ENCODE data around the gene ARFGAP1. TPM values are rescaled to one million over a fixed set of nuclear protein-coding genes. Genes with fewer than 3 reads are reported as not detected.

Gene ARFGAP1
- total RNA-seq, 1 donor from 2014 or later: 128 TPM

GRCh38 chr20:63226042-63226943 lies 46.3 kb upstream of the ARFGAP1 start:
- no peak for TF ChIP-seq CTCF (conservative IDR thresholded peaks at IDR 0.05)
- Mint-ChIP-seq H3K27me3 (ENCODE audit: low read depth) (peaks cover 3% of the 10 kb centered on the region), H3K36me3 (ENCODE audit: low read depth) (no peaks in the 10 kb centered on the region), H3K4me1 (peaks cover 36% of the 10 kb centered on the region), H3K4me3 (no peak overlapping the region), H3K27ac (ENCODE audit: unreplicated experiment) (no peak overlapping the region), H3K9me3 (no peaks in the 10 kb centered on the region)
- no peak for DNase-seq (ENCODE audit: low read depth, low spot score)

DNA sequence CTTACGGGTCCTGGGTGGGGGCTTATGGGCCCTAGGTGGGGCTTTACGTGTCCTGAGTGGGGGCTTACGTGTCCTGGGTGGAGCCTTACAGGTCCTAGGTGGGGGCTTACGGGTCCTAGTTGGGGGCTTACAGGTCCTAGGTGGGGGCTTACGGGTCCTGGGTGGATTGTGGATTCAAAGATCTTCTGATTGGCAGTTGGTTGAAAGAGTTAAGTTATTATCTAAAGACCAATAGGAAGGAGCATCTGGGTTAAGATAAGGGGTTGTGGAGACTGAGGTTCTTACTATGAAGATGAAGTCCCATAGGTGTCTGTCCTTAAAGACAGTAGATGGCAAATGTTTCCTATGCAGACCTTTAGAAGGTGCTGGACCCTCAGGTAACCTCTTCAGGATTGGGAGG lies 45.4 kb upstream of the ARFGAP1 start:
- no peak for TF ChIP-seq CTCF (conservative IDR thresholded peaks at IDR 0.05)
- DNase-seq (ENCODE audit: low read depth, low spot score): no peak
- no peaks in the 10 kb centered on the region for H3K9me3 Mint-ChIP-seq
- H3K36me3 Mint-ChIP-seq (ENCODE audit: low read depth): no peaks in the 10 kb centered on the region
- H3K27ac Mint-ChIP-seq (ENCODE audit: unreplicated experiment): no peak overlapping the region
- peaks cover 46% of the 10 kb centered on the region for H3K4me1 Mint-ChIP-seq
- H3K27me3 Mint-ChIP-seq (ENCODE audit: low read depth): peaks cover 2% of the 10 kb centered on the region
- H3K4me3 Mint-ChIP-seq: no peak overlapping the region

DNA sequence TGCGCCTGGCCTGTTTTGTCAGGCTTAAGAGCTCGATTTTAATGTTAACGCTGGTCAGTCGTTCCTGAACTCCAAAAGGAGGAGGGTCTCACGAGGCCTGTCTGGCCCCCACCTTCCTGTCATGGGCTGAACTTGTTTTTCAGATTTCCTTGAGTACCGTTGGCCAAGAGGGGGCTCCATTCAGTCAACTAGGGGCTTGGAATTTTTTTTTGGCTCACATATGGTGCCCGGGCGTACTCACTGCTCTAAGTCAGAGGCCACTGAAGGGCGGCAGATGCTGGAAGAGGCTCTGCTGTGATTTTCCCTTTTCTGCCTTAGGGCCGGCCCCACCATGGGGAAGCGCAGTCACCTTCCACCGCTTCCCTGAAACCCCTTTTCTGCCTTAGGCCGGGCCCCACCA lies 43.8 kb upstream of the ARFGAP1 start:
- no peak for DNase-seq (ENCODE audit: low read depth, low spot score)
- Mint-ChIP-seq H3K9me3 (no peaks in the 10 kb centered on the region), H3K36me3 (ENCODE audit: low read depth) (no peaks in the 10 kb centered on the region), H3K4me1 (peaks cover 43% of the 10 kb centered on the region), H3K27ac (ENCODE audit: unreplicated experiment) (no peak overlapping the region), H3K4me3 (no peak overlapping the region), H3K27me3 (ENCODE audit: low read depth) (no peaks in the 10 kb centered on the region)
- no peak for TF ChIP-seq CTCF (conservative IDR thresholded peaks at IDR 0.05)

DNA sequence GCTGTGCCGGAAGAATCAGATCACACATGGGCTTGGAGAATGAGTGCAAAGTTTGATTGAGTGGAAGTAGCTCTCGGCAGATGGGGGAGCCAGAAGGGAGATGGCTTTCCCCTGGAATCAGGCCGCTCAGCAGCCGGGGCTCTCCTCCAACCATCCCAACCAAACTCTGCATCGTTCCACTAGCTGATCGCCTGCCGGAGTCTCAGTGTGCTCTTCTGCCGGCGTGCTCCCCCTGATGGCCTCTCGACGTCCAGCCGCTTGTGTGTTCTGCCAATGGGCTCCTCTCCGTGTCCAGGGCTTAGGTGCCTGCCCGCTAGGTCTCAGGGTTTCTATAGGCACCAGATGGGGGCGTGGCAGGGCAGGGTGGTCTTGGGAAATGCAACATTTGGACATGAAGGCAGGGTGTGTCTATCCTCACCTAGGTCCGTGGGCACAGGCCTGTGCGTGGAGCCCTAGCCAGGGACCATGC lies 41.8 kb upstream of the ARFGAP1 start:
- Mint-ChIP-seq H3K27me3 (ENCODE audit: low read depth) (no peaks in the 10 kb centered on the region), H3K9me3 (no peaks in the 10 kb centered on the region), H3K27ac (ENCODE audit: unreplicated experiment) (peak overlapping the region; percentile 90), H3K4me1 (peaks cover 43% of the 10 kb centered on the region), H3K36me3 (ENCODE audit: low read depth) (no peaks in the 10 kb centered on the region), H3K4me3 (peak overlapping the region; percentile 33)
- DNase-seq (ENCODE audit: low read depth, low spot score): peak; percentile 70
- peak; percentile 64 for TF ChIP-seq CTCF (conservative IDR thresholded peaks at IDR 0.05)

DNA sequence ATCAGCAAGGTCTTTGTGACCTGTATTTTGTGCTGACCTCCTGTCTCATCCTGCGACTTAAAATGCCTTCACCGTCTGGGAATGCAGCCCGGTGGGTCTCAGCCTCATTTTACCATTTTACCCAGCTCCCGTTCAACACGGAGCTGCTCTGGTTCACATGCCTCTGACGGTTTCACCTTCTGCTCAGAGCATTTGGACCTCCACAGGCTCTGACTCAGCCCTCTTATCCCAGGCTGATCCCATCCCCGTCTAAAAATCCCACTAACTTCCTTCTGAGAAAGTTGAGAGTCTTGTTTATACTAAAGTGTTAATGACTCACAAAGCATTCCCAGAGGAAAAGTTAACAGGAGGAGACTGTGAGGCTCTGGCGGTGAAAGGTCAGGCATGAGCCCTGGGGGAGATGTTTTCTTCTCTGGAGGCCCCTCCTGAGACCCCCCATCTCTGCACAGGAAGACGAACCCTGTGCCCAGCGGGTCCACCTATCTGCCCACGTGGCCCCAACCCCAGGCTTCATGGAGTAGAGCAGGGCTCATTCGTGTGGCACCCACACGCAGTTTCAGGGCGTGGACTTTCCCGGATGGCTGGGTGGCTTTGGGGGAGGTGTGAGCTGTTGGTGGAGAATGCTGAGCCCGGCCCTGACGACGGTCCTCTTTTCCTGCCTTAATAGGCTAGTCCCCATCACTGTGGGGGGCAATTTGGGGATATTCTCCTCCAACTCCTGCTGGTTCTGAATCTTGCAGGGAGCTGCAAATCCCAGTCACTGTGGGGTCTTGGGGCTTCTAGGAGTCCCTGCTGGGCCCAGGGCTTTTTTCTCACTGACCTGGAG lies 40.2 kb upstream of the ARFGAP1 start:
- H3K4me3 Mint-ChIP-seq: peak overlapping the region; percentile 31
- no peaks in the 10 kb centered on the region for H3K9me3 Mint-ChIP-seq
- no peaks in the 10 kb centered on the region for H3K36me3 Mint-ChIP-seq (ENCODE audit: low read depth)
- DNase-seq (ENCODE audit: low read depth, low spot score): no peak
- peaks cover 2% of the 10 kb centered on the region for H3K27me3 Mint-ChIP-seq (ENCODE audit: low read depth)
- TF ChIP-seq CTCF (conservative IDR thresholded peaks at IDR 0.05): no peak
- no peak overlapping the region for H3K27ac Mint-ChIP-seq (ENCODE audit: unreplicated experiment)
- peaks cover 57% of the 10 kb centered on the region for H3K4me1 Mint-ChIP-seq
